ENCODE results near the gene RBM3.

DNA sequence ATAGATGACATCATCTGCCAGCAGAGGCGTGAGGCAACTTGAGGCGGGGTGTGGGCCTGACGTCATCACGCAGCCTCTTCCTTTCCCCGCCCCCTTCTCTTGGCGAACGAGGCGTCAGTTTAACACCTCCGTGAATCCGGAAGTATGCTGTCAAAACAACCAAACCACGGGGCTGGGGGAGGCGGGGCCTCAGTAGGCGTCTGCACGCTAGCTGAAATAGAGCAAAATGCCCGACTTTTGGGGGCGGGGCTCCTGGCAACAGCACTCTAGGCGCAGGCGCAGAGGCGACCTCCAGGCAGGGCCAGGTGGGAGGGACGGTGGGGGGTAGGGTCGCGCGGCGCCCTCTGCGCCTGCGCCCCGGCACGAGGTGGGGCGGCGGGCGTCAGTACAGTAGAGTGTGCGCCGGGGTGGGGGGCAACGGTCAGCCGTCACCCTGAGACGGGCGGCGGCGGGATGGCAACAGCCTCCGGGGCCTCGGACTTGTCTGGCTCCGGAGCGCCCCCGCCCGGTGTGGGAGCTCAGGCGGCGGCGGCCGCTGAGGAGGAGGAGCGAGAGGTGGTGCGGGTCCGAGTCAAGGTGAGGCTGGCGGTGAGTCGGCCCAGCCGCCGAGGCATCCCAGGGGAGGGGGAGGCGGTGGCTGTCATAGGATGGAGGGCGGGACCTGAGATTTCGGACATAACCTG, 34.8 kb upstream of the RBM3 start, which contains the start of gene TBC1D25:
- TF ChIP-seq POLR2A (IDR thresholded peaks at IDR 0.05; ENCODE audit: low read depth, low read length): 0 out of 2 replicates have a peak, but pooled peaks have one; percentile 38
- TF ChIP-seq, protein P1, sequence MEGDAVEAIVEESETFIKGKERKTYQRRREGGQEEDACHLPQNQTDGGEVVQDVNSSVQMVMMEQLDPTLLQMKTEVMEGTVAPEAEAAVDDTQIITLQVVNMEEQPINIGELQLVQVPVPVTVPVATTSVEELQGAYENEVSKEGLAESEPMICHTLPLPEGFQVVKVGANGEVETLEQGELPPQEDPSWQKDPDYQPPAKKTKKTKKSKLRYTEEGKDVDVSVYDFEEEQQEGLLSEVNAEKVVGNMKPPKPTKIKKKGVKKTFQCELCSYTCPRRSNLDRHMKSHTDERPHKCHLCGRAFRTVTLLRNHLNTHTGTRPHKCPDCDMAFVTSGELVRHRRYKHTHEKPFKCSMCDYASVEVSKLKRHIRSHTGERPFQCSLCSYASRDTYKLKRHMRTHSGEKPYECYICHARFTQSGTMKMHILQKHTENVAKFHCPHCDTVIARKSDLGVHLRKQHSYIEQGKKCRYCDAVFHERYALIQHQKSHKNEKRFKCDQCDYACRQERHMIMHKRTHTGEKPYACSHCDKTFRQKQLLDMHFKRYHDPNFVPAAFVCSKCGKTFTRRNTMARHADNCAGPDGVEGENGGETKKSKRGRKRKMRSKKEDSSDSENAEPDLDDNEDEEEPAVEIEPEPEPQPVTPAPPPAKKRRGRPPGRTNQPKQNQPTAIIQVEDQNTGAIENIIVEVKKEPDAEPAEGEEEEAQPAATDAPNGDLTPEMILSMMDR (conservative IDR thresholded peaks at IDR 0.05; ENCODE audit: low read depth, low read length): peak; percentile 39
- TF ChIP-seq MAZ (IDR thresholded peaks at IDR 0.05; ENCODE audit: borderline replicate concordance, low read depth, low read length): peak; percentile 61; the same call in 1 of the 2 replicates
- TF ChIP-seq RFX5 (IDR thresholded peaks at IDR 0.05; ENCODE audit: low read depth, low read length): no peak
- TF ChIP-seq RAD21 (IDR thresholded peaks at IDR 0.05; ENCODE audit: low read length): peak; percentile 5; the same call in 1 of the 2 replicates
- TF ChIP-seq, protein P2, sequence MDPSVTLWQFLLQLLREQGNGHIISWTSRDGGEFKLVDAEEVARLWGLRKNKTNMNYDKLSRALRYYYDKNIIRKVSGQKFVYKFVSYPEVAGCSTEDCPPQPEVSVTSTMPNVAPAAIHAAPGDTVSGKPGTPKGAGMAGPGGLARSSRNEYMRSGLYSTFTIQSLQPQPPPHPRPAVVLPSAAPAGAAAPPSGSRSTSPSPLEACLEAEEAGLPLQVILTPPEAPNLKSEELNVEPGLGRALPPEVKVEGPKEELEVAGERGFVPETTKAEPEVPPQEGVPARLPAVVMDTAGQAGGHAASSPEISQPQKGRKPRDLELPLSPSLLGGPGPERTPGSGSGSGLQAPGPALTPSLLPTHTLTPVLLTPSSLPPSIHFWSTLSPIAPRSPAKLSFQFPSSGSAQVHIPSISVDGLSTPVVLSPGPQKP (IDR thresholded peaks at IDR 0.05; ENCODE audit: borderline replicate concordance, low read depth, low read length): no peak
- no peak for TF ChIP-seq SMC3 (IDR thresholded peaks at IDR 0.05; ENCODE audit: low read depth, low read length)
- TF ChIP-seq CHD1 (IDR thresholded peaks at IDR 0.05; ENCODE audit: low read depth, low read length): no peak
- TF ChIP-seq, protein P3, sequence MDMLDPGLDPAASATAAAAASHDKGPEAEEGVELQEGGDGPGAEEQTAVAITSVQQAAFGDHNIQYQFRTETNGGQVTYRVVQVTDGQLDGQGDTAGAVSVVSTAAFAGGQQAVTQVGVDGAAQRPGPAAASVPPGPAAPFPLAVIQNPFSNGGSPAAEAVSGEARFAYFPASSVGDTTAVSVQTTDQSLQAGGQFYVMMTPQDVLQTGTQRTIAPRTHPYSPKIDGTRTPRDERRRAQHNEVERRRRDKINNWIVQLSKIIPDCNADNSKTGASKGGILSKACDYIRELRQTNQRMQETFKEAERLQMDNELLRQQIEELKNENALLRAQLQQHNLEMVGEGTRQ (IDR thresholded peaks at IDR 0.05; ENCODE audit: low read depth, low read length): no peak
- peak; percentile 90 for TF ChIP-seq BHLHE40 (IDR thresholded peaks at IDR 0.05; ENCODE audit: low read depth, low read length)
- TF ChIP-seq CEBPB (IDR thresholded peaks at IDR 0.05; ENCODE audit: low read depth, low read length): peak; percentile 88

All from IMR-90 (cell line).